ENCODE results near the gene INSR.

Gene INSR

DNA sequence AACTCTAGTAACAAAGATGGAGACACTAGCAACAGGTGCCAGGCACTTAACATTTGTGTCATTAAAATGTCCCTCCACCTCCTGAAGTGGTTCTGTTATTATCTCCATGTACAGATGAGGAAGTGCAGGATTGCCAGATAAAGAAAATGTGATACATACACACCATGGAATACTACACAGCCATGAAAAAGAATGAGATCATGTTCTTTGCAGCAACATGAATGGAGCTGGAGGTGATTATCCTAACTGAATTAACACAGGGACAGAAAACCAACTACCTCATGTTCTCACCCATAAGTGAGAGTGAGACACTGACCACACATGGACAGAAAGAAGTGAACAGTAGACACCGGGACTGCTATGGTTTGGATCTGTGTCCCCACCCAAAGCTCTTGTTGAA lies 164.2 kb downstream of the INSR start:
- ChIA-PET CTCF (no interaction called here), POLR2A (no interaction called here)
- TF ChIP-seq, protein P1, sequence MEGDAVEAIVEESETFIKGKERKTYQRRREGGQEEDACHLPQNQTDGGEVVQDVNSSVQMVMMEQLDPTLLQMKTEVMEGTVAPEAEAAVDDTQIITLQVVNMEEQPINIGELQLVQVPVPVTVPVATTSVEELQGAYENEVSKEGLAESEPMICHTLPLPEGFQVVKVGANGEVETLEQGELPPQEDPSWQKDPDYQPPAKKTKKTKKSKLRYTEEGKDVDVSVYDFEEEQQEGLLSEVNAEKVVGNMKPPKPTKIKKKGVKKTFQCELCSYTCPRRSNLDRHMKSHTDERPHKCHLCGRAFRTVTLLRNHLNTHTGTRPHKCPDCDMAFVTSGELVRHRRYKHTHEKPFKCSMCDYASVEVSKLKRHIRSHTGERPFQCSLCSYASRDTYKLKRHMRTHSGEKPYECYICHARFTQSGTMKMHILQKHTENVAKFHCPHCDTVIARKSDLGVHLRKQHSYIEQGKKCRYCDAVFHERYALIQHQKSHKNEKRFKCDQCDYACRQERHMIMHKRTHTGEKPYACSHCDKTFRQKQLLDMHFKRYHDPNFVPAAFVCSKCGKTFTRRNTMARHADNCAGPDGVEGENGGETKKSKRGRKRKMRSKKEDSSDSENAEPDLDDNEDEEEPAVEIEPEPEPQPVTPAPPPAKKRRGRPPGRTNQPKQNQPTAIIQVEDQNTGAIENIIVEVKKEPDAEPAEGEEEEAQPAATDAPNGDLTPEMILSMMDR (IDR thresholded peaks at IDR 0.05; ENCODE audit: insufficient read depth, low read length, missing control alignments), result no peak
- DNase-seq (ENCODE audit: low read depth, low spot score), result no peak
- no peak overlapping the region for H3K4me3 ChIP-seq (ENCODE audit: low read depth, low read length)

DNA sequence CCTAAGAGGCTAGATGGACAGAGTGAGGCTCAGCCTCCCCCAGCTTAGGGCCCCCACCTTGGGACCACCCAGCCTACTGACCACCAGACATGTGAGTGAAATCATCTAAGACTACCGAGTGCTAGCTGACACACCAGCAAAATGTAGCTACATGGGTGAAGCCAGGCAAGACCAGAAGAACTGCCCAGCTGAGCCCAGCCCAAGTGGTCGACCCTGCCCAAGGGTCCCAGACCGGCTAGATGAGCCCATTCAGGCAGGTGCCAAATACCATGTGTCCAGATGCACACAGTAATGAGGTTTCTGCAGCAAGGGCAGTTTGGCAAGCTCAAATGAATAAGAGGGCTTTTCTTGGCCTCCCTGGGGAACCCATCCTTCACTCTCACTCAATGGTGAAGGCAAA lies 168.1 kb downstream of the INSR start:
- H3K4me3 ChIP-seq (ENCODE audit: low read depth, low read length), result no peak overlapping the region
- ChIA-PET POLR2A (no interaction called here), CTCF (interaction anchor here (1.1 to 2.6 kb wide), 2 partner anchors 23 to 215 kb away, joined by 3 to 12 read pairs; no protein-coding TSS in a partner anchor)
- DNase-seq (ENCODE audit: low read depth, low spot score), result no peak
- TF ChIP-seq, protein P1 (IDR thresholded peaks at IDR 0.05; ENCODE audit: insufficient read depth, low read length, missing control alignments), result no peak

DNA sequence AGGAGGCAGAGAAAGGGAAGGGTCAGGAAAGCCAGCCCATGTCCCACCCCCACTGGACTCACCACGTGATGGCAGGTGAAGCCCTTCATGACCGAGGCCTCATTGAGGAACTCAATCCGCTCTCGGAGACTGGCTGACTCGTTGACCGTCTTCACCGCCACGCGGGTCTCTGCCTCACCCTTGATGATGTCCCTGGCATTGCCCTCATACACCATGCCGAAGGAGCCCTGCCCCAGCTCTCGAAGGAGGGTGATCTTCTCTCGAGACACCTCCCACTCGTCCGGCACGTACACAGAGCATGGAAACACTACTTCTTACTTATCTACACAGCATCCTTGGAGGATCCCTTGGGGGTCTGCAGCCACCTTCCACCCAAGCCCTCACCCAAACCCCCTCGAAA lies 169.0 kb downstream of the INSR start:
- TF ChIP-seq, protein P1 (IDR thresholded peaks at IDR 0.05; ENCODE audit: insufficient read depth, low read length, missing control alignments), result no peak
- no peak for DNase-seq (ENCODE audit: low read depth, low spot score)
- CTCF ChIA-PET, result interaction anchor here (1.1 to 2.6 kb wide), 2 partner anchors 24 to 216 kb away, joined by 3 to 12 read pairs; no protein-coding TSS in a partner anchor
- no peak overlapping the region for H3K4me3 ChIP-seq (ENCODE audit: low read depth, low read length)
- POLR2A ChIA-PET, result no interaction called here

DNA sequence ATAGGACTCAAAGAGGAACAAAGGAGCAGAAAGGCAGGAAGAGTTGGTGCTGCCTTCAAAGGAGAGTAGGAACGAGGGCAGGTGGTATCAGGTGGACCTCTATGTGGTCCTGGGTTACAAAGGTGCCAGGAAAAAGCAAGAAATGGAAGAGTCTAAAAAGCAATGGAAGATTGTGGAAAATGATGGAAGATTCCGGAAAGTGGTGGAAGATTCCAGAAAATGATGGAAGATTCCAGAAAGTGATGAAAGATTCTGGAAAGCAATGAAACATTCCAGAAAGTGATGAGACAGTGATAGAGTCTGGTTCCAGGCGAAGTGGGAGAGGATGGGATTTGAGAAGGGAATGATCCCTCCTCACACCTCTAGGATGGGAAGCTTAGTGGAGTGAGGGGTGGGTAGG lies 169.4 kb downstream of the INSR start:
- no peak overlapping the region for H3K4me3 ChIP-seq (ENCODE audit: low read depth, low read length)
- TF ChIP-seq, protein P1 (IDR thresholded peaks at IDR 0.05; ENCODE audit: insufficient read depth, low read length, missing control alignments), result no peak
- no peak for DNase-seq (ENCODE audit: low read depth, low spot score)
- CTCF ChIA-PET, result interaction anchor here (1.5 kb wide), 1 partner anchor 12 kb away, joined by 3 read pairs; no protein-coding TSS in a partner anchor
- POLR2A ChIA-PET, result no interaction called here

DNA sequence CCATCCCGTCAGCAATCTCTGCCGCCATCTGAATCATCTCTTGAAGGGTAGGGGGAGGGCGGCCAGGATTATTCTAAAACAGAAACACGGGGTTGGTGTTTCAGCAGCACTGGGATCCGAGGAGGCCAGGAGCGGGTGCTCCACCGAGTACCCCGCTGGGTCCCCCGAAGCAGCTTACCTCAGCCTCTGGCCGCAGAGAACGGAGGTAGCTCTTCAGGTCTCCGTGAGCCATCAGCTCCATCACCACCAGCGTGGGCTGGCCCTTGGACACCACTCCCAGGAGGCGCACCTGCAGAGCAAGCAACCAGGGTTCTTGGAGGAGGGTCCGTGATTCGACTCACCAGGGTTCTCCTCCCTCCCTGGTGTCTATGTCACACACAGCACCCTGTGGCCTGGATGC lies 171.5 kb downstream of the INSR start:
- TF ChIP-seq, protein P1 (IDR thresholded peaks at IDR 0.05; ENCODE audit: insufficient read depth, low read length, missing control alignments), result no peak
- ChIA-PET CTCF (no interaction called here), POLR2A (no interaction called here)
- DNase-seq (ENCODE audit: low read depth, low spot score), result no peak
- no peak overlapping the region for H3K4me3 ChIP-seq (ENCODE audit: low read depth, low read length)

DNA sequence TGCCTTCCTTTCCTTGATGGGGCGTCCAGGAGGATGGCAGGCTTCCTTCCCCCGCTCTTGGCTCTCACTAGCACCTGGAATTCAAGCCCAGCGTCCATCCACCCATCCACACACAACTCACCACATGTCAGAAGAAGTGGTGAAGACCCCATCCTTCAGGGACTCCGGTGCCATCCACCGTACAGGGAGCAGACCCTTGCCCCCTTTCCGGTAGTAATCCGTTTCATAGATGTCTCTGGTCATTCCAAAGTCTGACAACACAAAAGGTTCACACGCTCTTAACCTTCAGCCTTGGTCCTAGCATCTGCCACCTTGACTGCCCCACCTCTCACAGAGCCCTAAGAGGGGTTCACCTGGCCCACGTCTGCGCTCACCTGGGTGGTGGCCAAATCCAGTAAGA lies 173.7 kb downstream of the INSR start:
- DNase-seq (ENCODE audit: low read depth, low spot score), result no peak
- H3K4me3 ChIP-seq (ENCODE audit: low read depth, low read length), result no peak overlapping the region
- CTCF ChIA-PET, result interaction anchor here (0.6 kb wide), 1 partner anchor 18 kb away, joined by 3 read pairs; no protein-coding TSS in a partner anchor
- POLR2A ChIA-PET, result no interaction called here
- TF ChIP-seq, protein P1 (IDR thresholded peaks at IDR 0.05; ENCODE audit: insufficient read depth, low read length, missing control alignments), result no peak

Data from AG04449 (cell line).